ENCODE measurements around the gene ITPKA. TPM values are rescaled to one million over a fixed set of nuclear protein-coding genes. Genes with fewer than 3 reads are reported as not detected.

ITPKA gene
- total RNA-seq, 1 experiment from 2014 or later: 6.3 TPM

DNA sequence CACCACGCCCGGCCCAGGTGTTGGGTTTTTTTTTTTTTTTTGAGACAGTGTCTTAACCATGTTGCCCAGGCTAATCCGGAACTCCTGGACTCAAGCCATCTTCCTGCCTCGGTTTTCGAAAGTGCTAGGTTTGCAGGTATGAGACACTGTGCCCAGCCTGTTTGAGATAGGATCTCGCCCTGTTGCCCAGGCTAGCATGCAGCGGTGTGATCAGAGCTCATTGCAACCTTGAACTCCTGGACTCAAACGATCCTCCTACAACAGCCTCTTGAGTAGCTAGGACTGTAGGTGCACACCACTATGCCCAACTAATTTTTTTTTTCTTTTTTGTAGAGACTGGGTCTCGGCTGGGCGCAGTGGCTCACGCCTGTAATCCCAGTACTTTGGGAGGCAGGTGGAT is 20.3 kb upstream of the ITPKA start:
- intact Hi-C loops (cut with micrococcal nuclease; ENCODE audit: unreplicated experiment): no loop called here
- ChIA-PET CTCF (no interaction called here), POLR2A (no interaction called here)
- no peaks in the 10 kb centered on the region for H3K27me3 ChIP-seq (ENCODE audit: control insufficient read depth, insufficient read depth, low read length)
- BruUV-seq (replicated peaks): no TSS peak
- H3K9me3 ChIP-seq (ENCODE audit: control insufficient read depth, insufficient read depth, low read depth, low read length): no peaks in the 10 kb centered on the region
- no peak overlapping the region for H3K4me3 ChIP-seq (ENCODE audit: low read depth in 2 of 2, low read length in 2 of 2)
- DNase-seq (ENCODE audit: low read depth, low spot score) (no peak), ATAC-seq (no peak)
- H3K27ac ChIP-seq (ENCODE audit: low read length): no peak overlapping the region
- in situ Hi-C loops (cut with HindIII; ENCODE audit: low pct_unique_long_range_greater_than_20kb, low sequenced_read_pairs): no loop called here
- H3K4me1 ChIP-seq (ENCODE audit: control insufficient read depth, insufficient read depth, low read length): no peaks in the 10 kb centered on the region
- H3K36me3 ChIP-seq (ENCODE audit: control insufficient read depth, insufficient read depth, low read length): peaks cover 30% of the 10 kb centered on the region
- TF ChIP-seq TCF7L2 (IDR thresholded peaks at IDR 0.05; ENCODE audit: low read depth, low read length): no peak
- TF ChIP-seq SIN3A (IDR thresholded peaks at IDR 0.05; ENCODE audit: borderline replicate concordance, insufficient read depth, low read depth, low read length): no peak
- TF ChIP-seq, protein P1, sequence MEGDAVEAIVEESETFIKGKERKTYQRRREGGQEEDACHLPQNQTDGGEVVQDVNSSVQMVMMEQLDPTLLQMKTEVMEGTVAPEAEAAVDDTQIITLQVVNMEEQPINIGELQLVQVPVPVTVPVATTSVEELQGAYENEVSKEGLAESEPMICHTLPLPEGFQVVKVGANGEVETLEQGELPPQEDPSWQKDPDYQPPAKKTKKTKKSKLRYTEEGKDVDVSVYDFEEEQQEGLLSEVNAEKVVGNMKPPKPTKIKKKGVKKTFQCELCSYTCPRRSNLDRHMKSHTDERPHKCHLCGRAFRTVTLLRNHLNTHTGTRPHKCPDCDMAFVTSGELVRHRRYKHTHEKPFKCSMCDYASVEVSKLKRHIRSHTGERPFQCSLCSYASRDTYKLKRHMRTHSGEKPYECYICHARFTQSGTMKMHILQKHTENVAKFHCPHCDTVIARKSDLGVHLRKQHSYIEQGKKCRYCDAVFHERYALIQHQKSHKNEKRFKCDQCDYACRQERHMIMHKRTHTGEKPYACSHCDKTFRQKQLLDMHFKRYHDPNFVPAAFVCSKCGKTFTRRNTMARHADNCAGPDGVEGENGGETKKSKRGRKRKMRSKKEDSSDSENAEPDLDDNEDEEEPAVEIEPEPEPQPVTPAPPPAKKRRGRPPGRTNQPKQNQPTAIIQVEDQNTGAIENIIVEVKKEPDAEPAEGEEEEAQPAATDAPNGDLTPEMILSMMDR (IDR thresholded peaks at IDR 0.05): no peak
- no peak for TF ChIP-seq POLR2AphosphoS5 (IDR thresholded peaks at IDR 0.05; ENCODE audit: low read depth, low read length)
- TF ChIP-seq, protein P2, sequence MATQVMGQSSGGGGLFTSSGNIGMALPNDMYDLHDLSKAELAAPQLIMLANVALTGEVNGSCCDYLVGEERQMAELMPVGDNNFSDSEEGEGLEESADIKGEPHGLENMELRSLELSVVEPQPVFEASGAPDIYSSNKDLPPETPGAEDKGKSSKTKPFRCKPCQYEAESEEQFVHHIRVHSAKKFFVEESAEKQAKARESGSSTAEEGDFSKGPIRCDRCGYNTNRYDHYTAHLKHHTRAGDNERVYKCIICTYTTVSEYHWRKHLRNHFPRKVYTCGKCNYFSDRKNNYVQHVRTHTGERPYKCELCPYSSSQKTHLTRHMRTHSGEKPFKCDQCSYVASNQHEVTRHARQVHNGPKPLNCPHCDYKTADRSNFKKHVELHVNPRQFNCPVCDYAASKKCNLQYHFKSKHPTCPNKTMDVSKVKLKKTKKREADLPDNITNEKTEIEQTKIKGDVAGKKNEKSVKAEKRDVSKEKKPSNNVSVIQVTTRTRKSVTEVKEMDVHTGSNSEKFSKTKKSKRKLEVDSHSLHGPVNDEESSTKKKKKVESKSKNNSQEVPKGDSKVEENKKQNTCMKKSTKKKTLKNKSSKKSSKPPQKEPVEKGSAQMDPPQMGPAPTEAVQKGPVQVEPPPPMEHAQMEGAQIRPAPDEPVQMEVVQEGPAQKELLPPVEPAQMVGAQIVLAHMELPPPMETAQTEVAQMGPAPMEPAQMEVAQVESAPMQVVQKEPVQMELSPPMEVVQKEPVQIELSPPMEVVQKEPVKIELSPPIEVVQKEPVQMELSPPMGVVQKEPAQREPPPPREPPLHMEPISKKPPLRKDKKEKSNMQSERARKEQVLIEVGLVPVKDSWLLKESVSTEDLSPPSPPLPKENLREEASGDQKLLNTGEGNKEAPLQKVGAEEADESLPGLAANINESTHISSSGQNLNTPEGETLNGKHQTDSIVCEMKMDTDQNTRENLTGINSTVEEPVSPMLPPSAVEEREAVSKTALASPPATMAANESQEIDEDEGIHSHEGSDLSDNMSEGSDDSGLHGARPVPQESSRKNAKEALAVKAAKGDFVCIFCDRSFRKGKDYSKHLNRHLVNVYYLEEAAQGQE (IDR thresholded peaks at IDR 0.05; ENCODE audit: insufficient read depth in 1 of 2, low read depth in 2 of 2, low read length in 1 of 2): no peak

DNA sequence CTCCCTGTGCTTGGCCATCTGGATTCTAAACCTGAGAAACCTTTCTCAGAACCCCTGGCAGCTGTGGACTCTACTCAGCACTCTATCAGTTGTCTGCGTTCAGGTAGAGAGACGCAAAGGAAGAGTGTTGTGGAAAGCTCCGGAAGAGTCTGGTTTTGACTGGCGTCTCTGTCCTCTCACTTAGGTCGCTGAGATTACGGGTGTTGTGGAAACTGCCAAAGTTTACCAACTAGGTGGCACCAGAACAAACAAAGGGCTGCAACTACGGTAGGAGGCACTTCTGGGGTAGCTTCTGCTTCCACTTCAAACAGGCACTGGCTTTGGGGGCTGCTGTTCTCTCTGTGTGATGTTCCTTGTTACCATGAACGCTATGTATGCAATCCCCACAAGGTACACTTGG is 19.2 kb upstream of the ITPKA start:
- Histone ChIP-seq H3K4me3 (ENCODE audit: low read depth in 2 of 2, low read length in 2 of 2) (no peak overlapping the region), H3K27me3 (ENCODE audit: control insufficient read depth, insufficient read depth, low read length) (no peaks in the 10 kb centered on the region), H3K27ac (ENCODE audit: low read length) (no peak overlapping the region), H3K9me3 (ENCODE audit: control insufficient read depth, insufficient read depth, low read depth, low read length) (no peaks in the 10 kb centered on the region), H3K4me1 (ENCODE audit: control insufficient read depth, insufficient read depth, low read length) (no peaks in the 10 kb centered on the region), H3K36me3 (ENCODE audit: control insufficient read depth, insufficient read depth, low read length) (peaks cover 30% of the 10 kb centered on the region)
- ATAC-seq: no peak
- CTCF ChIA-PET: no interaction called here
- no peak for DNase-seq (ENCODE audit: low read depth, low spot score)
- intact Hi-C loops (cut with micrococcal nuclease; ENCODE audit: unreplicated experiment): no loop called here
- in situ Hi-C loops (cut with HindIII; ENCODE audit: low pct_unique_long_range_greater_than_20kb, low sequenced_read_pairs): no loop called here
- no TSS peak for BruUV-seq (replicated peaks)
- POLR2A ChIA-PET: no interaction called here
- TF ChIP-seq SIN3A (IDR thresholded peaks at IDR 0.05; ENCODE audit: borderline replicate concordance, insufficient read depth, low read depth, low read length) (no peak), POLR2AphosphoS5 (IDR thresholded peaks at IDR 0.05; ENCODE audit: low read depth, low read length) (no peak), TCF7L2 (IDR thresholded peaks at IDR 0.05; ENCODE audit: low read depth, low read length) (no peak)
- TF ChIP-seq, protein P1 (IDR thresholded peaks at IDR 0.05): no peak
- TF ChIP-seq, protein P2 (IDR thresholded peaks at IDR 0.05; ENCODE audit: insufficient read depth in 1 of 2, low read depth in 2 of 2, low read length in 1 of 2): no peak

Measured in Panc1 (cell line).